Bronchial epithelial cell (primary cell): Measurements from ENCODE around the gene LRP1B. TPM values are rescaled to one million over a fixed set of nuclear protein-coding genes. Genes with fewer than 3 reads are reported as not detected.

ENCODE experiments used
- DNase-seq: peaks from one replicate; pipeline ENCODE4 v3.0.0-alpha.2; 2010; ENCODE audit warnings: low read depth
- FAIRE-seq: peaks from 2 replicates; lab custom pipeline; 2011; peaks lifted over from hg19 to GRCh38; lab: Jason Lieb, UNC
- H3K27me3 ChIP-seq: 2 replicates; pipeline ENCODE4 v1.5.1; 2011; ENCODE audit warnings: low read length; ENCODE audit not compliant: control insufficient read depth, insufficient read depth
- H3K36me3 ChIP-seq: 2 replicates; pipeline ENCODE4 v1.5.1; 2011; ENCODE audit warnings: low read length; ENCODE audit not compliant: control insufficient read depth, insufficient read depth
- H3K4me3 ChIP-seq: 2 replicates; pipeline ENCODE4 v1.5.1; 2011; ENCODE audit warnings: mild to moderate bottlenecking, low read depth, low read length, control low read depth
- CTCF ChIP-seq: IDR thresholded peaks from 2 replicates; pipeline ENCODE4 v1.5.1; 2011; ENCODE audit warnings: mild to moderate bottlenecking, moderate library complexity, low read length, control low read depth, inconsistent platforms; ENCODE audit not compliant: insufficient read depth, severe bottlenecking
- total RNA-seq: library from RNA; depleted of rRNA; stranded (reverse); fragments of >200 nt; gene quantifications from 2 replicates; pipeline ENCODE4 v1.2.1, GENCODE V29; 2014

The LRP1B gene
- total RNA-seq, 1 donor from 2014 or later = under 0.01 TPM

GRCh38 chr2:140597205-140597604 is 1533.6 kb downstream of the LRP1B start:
- Histone ChIP-seq H3K27me3 (no peaks in the 10 kb centered on the region), H3K36me3 (no peaks in the 10 kb centered on the region), H3K4me3 (no peak overlapping the region)
- TF ChIP-seq CTCF = no peak
- DNase-seq = no peak
- no peak for FAIRE-seq

- FAIRE-seq (no peak), DNase-seq (no peak)
- no peaks in the 10 kb centered on the region for H3K36me3 ChIP-seq
- H3K4me3 ChIP-seq = no peak overlapping the region
- no peak for TF ChIP-seq CTCF
- no peaks in the 10 kb centered on the region for H3K27me3 ChIP-seq
Measured at GRCh38 chr2:140596447-140596846, 1534.4 kb downstream of the LRP1B start.

GRCh38 chr2:140595107-140595506 is 1535.7 kb downstream of the LRP1B start:
- no peak overlapping the region for H3K4me3 ChIP-seq
- no peak for TF ChIP-seq CTCF
- DNase-seq (no peak), FAIRE-seq (no peak)
- no peaks in the 10 kb centered on the region for H3K36me3 ChIP-seq
- no peaks in the 10 kb centered on the region for H3K27me3 ChIP-seq

- DNase-seq = no peak
- H3K27me3 ChIP-seq = no peaks in the 10 kb centered on the region
- no peaks in the 10 kb centered on the region for H3K36me3 ChIP-seq
- TF ChIP-seq CTCF = no peak
- FAIRE-seq = no peak
- H3K4me3 ChIP-seq = no peak overlapping the region
Measured at GRCh38 chr2:140593132-140593531, 1537.7 kb downstream of the LRP1B start.

GRCh38 chr2:140589696-140590095 is 1541.1 kb downstream of the LRP1B start:
- Histone ChIP-seq H3K27me3 (no peaks in the 10 kb centered on the region), H3K4me3 (no peak overlapping the region), H3K36me3 (no peaks in the 10 kb centered on the region)
- no peak for DNase-seq
- no peak for FAIRE-seq
- no peak for TF ChIP-seq CTCF

- DNase-seq (no peak), FAIRE-seq (no peak)
- no peaks in the 10 kb centered on the region for H3K36me3 ChIP-seq
- no peak overlapping the region for H3K4me3 ChIP-seq
- no peak for TF ChIP-seq CTCF
- H3K27me3 ChIP-seq = no peaks in the 10 kb centered on the region
Measured at GRCh38 chr2:140589273-140589672, 1541.5 kb downstream of the LRP1B start.
